ENCODE results near the gene B3GNT9. TPM values are rescaled to one million over a fixed set of nuclear protein-coding genes. Genes with fewer than 3 reads are reported as not detected.

B3GNT9 gene
- total RNA-seq, 1 experiment from 2014 or later: 6.8 TPM

DNA sequence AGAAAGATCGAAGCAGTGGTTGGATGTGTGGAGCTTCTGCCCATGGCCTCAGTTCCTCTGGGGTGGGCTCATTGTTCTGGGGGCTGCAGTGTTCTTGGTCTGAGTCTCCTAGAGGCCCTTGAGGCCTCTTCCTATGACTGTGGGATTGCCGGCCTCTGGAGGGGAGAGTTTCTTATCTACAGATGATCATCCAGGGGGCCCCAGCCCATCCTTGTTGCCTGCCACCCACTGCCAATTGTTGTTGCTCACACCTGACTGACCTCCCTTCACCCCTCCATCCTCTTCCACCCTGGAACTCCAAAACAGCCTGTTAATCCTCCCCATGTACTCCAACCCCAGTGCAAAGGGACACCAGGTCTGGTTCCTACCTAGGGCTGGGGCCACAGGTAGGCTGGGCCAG, 5.9 kb downstream of the B3GNT9 start:
- Mint-ChIP-seq H3K27me3 (ENCODE audit: unreplicated experiment) (no peaks in the 10 kb centered on the region), H3K27ac (ENCODE audit: unreplicated experiment) (no peak overlapping the region), H3K36me3 (ENCODE audit: insufficient read depth, unreplicated experiment) (peaks cover 51% of the 10 kb centered on the region), H3K4me3 (ENCODE audit: low read depth, unreplicated experiment) (no peak overlapping the region), H3K4me1 (ENCODE audit: low read depth, unreplicated experiment) (no peaks in the 10 kb centered on the region), H3K9me3 (ENCODE audit: low read depth, unreplicated experiment) (no peaks in the 10 kb centered on the region)
- intact Hi-C loops (cut with micrococcal nuclease; ENCODE audit: unreplicated experiment): no loop called here
- DNase-seq: no peak
- CTCF ChIA-PET: interaction anchor here (0.6 kb wide), 1 partner anchor 950 kb away, joined by 4 read pairs; no protein-coding TSS in a partner anchor
- no TSS peak for BruUV-seq (replicated peaks)
- TF ChIP-seq, protein P1, sequence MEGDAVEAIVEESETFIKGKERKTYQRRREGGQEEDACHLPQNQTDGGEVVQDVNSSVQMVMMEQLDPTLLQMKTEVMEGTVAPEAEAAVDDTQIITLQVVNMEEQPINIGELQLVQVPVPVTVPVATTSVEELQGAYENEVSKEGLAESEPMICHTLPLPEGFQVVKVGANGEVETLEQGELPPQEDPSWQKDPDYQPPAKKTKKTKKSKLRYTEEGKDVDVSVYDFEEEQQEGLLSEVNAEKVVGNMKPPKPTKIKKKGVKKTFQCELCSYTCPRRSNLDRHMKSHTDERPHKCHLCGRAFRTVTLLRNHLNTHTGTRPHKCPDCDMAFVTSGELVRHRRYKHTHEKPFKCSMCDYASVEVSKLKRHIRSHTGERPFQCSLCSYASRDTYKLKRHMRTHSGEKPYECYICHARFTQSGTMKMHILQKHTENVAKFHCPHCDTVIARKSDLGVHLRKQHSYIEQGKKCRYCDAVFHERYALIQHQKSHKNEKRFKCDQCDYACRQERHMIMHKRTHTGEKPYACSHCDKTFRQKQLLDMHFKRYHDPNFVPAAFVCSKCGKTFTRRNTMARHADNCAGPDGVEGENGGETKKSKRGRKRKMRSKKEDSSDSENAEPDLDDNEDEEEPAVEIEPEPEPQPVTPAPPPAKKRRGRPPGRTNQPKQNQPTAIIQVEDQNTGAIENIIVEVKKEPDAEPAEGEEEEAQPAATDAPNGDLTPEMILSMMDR (IDR thresholded peaks at IDR 0.05; ENCODE audit: unreplicated experiment): no peak

DNA sequence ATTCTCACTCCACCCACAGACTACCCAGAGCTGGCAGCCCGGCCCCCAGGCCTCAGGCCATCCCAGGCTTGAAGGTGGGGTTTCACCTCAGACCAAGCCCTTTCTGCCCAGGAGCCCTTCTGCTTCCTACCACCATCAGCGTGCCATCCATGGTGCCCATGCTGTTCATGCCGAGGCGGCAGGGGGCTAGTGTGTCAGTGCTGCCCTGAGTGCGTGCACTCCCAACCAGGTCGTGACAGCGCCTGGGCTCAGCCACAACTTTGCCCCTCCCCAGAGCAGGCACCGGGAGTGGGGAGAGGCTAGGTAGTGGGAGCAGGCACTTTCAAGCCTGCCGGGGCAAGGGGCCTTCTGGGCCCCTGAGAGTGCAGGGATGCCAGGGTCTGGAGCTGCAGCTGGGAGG, 8.5 kb downstream of the B3GNT9 start:
- intact Hi-C loops (cut with micrococcal nuclease; ENCODE audit: unreplicated experiment): no loop called here
- TF ChIP-seq, protein P1 (IDR thresholded peaks at IDR 0.05; ENCODE audit: unreplicated experiment): no peak
- no peak for DNase-seq
- Mint-ChIP-seq H3K36me3 (ENCODE audit: insufficient read depth, unreplicated experiment) (peaks cover 38% of the 10 kb centered on the region), H3K9me3 (ENCODE audit: low read depth, unreplicated experiment) (no peaks in the 10 kb centered on the region), H3K4me1 (ENCODE audit: low read depth, unreplicated experiment) (no peaks in the 10 kb centered on the region), H3K4me3 (ENCODE audit: low read depth, unreplicated experiment) (no peak overlapping the region), H3K27me3 (ENCODE audit: unreplicated experiment) (no peaks in the 10 kb centered on the region), H3K27ac (ENCODE audit: unreplicated experiment) (no peak overlapping the region)
- BruUV-seq (replicated peaks): no TSS peak
- CTCF ChIA-PET: no interaction called here

DNA sequence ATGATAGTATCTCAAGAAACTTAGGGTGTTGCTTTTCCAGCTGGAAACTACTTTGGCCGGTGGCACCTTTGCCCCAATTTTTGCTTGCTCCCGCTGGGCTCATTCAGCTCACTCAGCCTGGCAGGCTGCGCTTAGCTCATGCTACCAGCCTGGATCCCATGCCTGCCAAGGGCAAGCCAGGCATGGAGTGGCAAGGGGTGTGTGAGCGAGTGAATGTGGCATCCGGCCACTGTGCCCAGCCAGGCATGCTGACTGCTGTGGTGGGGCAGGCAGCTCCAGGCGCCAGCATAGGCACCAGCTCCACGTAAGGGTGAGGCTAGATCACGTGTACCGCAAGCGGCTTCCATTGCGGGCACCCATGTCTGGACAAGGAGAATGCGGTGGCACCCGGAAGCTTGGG, 9.4 kb downstream of the B3GNT9 start:
- H3K27ac Mint-ChIP-seq (ENCODE audit: unreplicated experiment): no peak overlapping the region
- no peak overlapping the region for H3K4me3 Mint-ChIP-seq (ENCODE audit: low read depth, unreplicated experiment)
- DNase-seq: no peak
- H3K27me3 Mint-ChIP-seq (ENCODE audit: unreplicated experiment): no peaks in the 10 kb centered on the region
- H3K9me3 Mint-ChIP-seq (ENCODE audit: low read depth, unreplicated experiment): no peaks in the 10 kb centered on the region
- H3K36me3 Mint-ChIP-seq (ENCODE audit: insufficient read depth, unreplicated experiment): peaks cover 42% of the 10 kb centered on the region
- TF ChIP-seq, protein P1 (IDR thresholded peaks at IDR 0.05; ENCODE audit: unreplicated experiment): no peak
- intact Hi-C loops (cut with micrococcal nuclease; ENCODE audit: unreplicated experiment): no loop called here
- no peaks in the 10 kb centered on the region for H3K4me1 Mint-ChIP-seq (ENCODE audit: low read depth, unreplicated experiment)
- BruUV-seq (replicated peaks): no TSS peak
- CTCF ChIA-PET: no interaction called here

DNA sequence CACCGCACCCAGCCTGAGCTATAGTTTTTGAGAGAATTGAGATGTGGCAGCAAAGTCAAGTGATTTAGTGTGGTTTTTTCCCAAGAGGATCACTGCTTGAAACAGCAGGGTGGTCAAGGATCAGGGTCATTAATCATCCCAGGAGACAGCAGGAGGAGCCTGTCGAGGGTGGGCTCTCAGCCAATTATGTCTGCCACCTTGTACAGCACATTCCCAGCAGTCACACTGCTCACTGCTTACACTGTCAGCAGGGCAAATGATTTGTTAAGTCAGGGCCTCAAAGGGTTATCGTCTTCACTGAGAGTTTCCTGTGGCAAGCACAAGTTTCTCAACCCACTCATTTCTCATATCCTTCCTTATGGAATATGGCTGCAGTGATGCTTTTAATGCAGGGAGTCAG, 13.2 kb downstream of the B3GNT9 start:
- H3K27ac Mint-ChIP-seq (ENCODE audit: unreplicated experiment): no peak overlapping the region
- intact Hi-C loops (cut with micrococcal nuclease; ENCODE audit: unreplicated experiment): no loop called here

More for the DNA sequence above, 13.2 kb downstream of the B3GNT9 start:
- CTCF ChIA-PET: no interaction called here
- H3K4me1 Mint-ChIP-seq (ENCODE audit: low read depth, unreplicated experiment): no peaks in the 10 kb centered on the region
- DNase-seq: no peak
- no peak overlapping the region for H3K4me3 Mint-ChIP-seq (ENCODE audit: low read depth, unreplicated experiment)
- no peaks in the 10 kb centered on the region for H3K9me3 Mint-ChIP-seq (ENCODE audit: low read depth, unreplicated experiment)
- peaks cover 31% of the 10 kb centered on the region for H3K36me3 Mint-ChIP-seq (ENCODE audit: insufficient read depth, unreplicated experiment)
- TF ChIP-seq, protein P1 (IDR thresholded peaks at IDR 0.05; ENCODE audit: unreplicated experiment): no peak
- no peaks in the 10 kb centered on the region for H3K27me3 Mint-ChIP-seq (ENCODE audit: unreplicated experiment)
- no TSS peak for BruUV-seq (replicated peaks)

All from Calu3 (cell line).